Liver (tissue), 9 donors: ENCODE data around the gene CAP1. TPM values are rescaled to one million over a fixed set of nuclear protein-coding genes. Genes with fewer than 3 reads are reported as not detected.

Source experiments
- DNase-seq: peaks from one replicate; pipeline ENCODE4 v3.0.0-alpha.2; 2017; ENCODE audit warnings: low spot score
- H3K27ac ChIP-seq, 2 donors: one replicate each; pipeline ENCODE4 v1.7.0; 2013; ENCODE audit warnings: inconsistent platforms in 2 of 2, low read length in 2 of 2, control low read depth in 1 of 2, low read depth in 1 of 2, mild to moderate bottlenecking in 1 of 2
- H3K27me3 ChIP-seq, 4 donors: one replicate each; pipeline versions ENCODE4 v1.6.1 to v1.7.0; 2013; ENCODE audit warnings: low read length in 3 of 4, inconsistent platforms in 1 of 4, mild to moderate bottlenecking in 1 of 4, moderate library complexity in 1 of 4; ENCODE audit not compliant: control insufficient read depth in 4 of 4, insufficient read depth in 4 of 4
- H3K36me3 ChIP-seq, 4 donors: one replicate each; pipeline versions ENCODE4 v1.6.1 to v1.7.0; 2013; ENCODE audit warnings: low read length in 3 of 4, mild to moderate bottlenecking in 3 of 4, low read depth in 1 of 4, moderate library complexity in 1 of 4; ENCODE audit not compliant: control insufficient read depth in 4 of 4, insufficient read depth in 3 of 4
- H3K4me1 ChIP-seq, 4 donors: one replicate each; pipeline versions ENCODE4 v1.6.1 to v1.7.0; 2013; ENCODE audit warnings: low read length in 3 of 4, mild to moderate bottlenecking in 3 of 4, moderate library complexity in 1 of 4; ENCODE audit not compliant: control insufficient read depth in 4 of 4, insufficient read depth in 4 of 4
- H3K4me3 ChIP-seq, 3 donors: one replicate each; pipeline versions ENCODE4 v1.6.1 to v1.7.0; 2013; ENCODE audit warnings: low read length in 3 of 3, control low read depth in 1 of 3, low read depth in 1 of 3, mild to moderate bottlenecking in 1 of 3
- H3K9ac ChIP-seq, 2 donors: one replicate each; pipeline ENCODE4 v1.7.0; 2013; ENCODE audit warnings: low read length in 2 of 2, mild to moderate bottlenecking in 2 of 2, moderate library complexity in 2 of 2, control low read depth in 1 of 2, low read depth in 1 of 2
- H3K9me3 ChIP-seq, 4 donors: one replicate each; pipeline versions ENCODE4 v1.6.1 to v1.7.0; 2013; ENCODE audit warnings: low read length in 3 of 4; ENCODE audit not compliant: control insufficient read depth in 4 of 4
- ATF3 ChIP-seq: IDR thresholded peaks from 2 replicates; pipeline ENCODE4 v1.6.1; 2016; ENCODE audit warnings: antibody characterized with exemption
- CTCF ChIP-seq: fragments of 150-350 bp; IDR thresholded peaks from 2 replicates; pipeline ENCODE4 v1.5.1; 2017; ENCODE audit warnings: improper control_type of control experiment, low read depth, low read length; ENCODE audit not compliant: missing input control
- EGR1 ChIP-seq, 2 donors: IDR thresholded peaks; 2 replicates each; pipeline ENCODE4 v1.6.1; 2016 to 2018; ENCODE audit warnings: antibody characterized with exemption in 2 of 2, low read depth in 2 of 2
- FOXA1 ChIP-seq: IDR thresholded peaks from 2 replicates; pipeline ENCODE4 v1.6.1; 2016; ENCODE audit warnings: antibody characterized with exemption
- FOXA2 ChIP-seq: IDR thresholded peaks from 2 replicates; pipeline ENCODE4 v1.6.1; 2016; ENCODE audit warnings: antibody characterized with exemption
- GABPA ChIP-seq, 2 donors: IDR thresholded peaks in 1 of 2; conservative IDR thresholded peaks in 1 of 2; 2 replicates each; pipeline ENCODE4 v1.6.1; 2016; ENCODE audit warnings: antibody characterized with exemption in 2 of 2, mild to moderate bottlenecking in 1 of 2, moderate library complexity in 1 of 2
- HNF4A ChIP-seq, 2 donors: conservative IDR thresholded peaks; 2 replicates each; pipeline ENCODE4 v1.6.1; 2016; ENCODE audit warnings: antibody characterized with exemption in 2 of 2, mild to moderate bottlenecking in 2 of 2
- HNF4G ChIP-seq: IDR thresholded peaks from 2 replicates; pipeline ENCODE4 v1.6.1; 2016; ENCODE audit warnings: antibody characterized with exemption
- JUND ChIP-seq, 2 donors: IDR thresholded peaks; 2 replicates each; pipeline ENCODE4 v1.6.1; 2016; ENCODE audit warnings: antibody characterized with exemption in 2 of 2
- NR2F2 ChIP-seq: IDR thresholded peaks from 2 replicates; pipeline ENCODE4 v1.6.1; 2016; ENCODE audit warnings: antibody characterized with exemption
- RAD21 ChIP-seq, 2 donors: IDR thresholded peaks; 2 replicates each; pipeline ENCODE4 v1.6.1; 2016; ENCODE audit warnings: antibody characterized with exemption in 2 of 2, mild to moderate bottlenecking in 2 of 2
- REST ChIP-seq: IDR thresholded peaks from 2 replicates; pipeline ENCODE4 v1.6.1; 2016; ENCODE audit warnings: antibody characterized with exemption, mild to moderate bottlenecking
- RXRA ChIP-seq, 2 donors: IDR thresholded peaks; 2 replicates each; pipeline ENCODE4 v1.6.1; 2017 to 2018; ENCODE audit warnings: antibody characterized with exemption in 2 of 2, mild to moderate bottlenecking in 1 of 2
- TAF1 ChIP-seq: conservative IDR thresholded peaks from 2 replicates; pipeline ENCODE4 v1.6.1; 2016; ENCODE audit warnings: antibody characterized with exemption, mild to moderate bottlenecking
- WGBS: extraction: QIAGEN DNeasy Blood & Tissue Kit; methylation state at CpG from one replicate; pipeline ENCODE4 v1.1.7; 2013; 5-methylcytosine and 5-hydroxymethylcytosine counted together
- polyA plus RNA-seq, 2 donors: library from polyadenylated mRNA; stranded (reverse) in 1 of 2; unstranded in 1 of 2; fragments of 200-250 nt in 1 of 2; fragments of >200 nt in 1 of 2; fragmentation: Nextera tagmentation in 1 of 2; extraction: Ambion mirVana in 1 of 2; gene quantifications; one replicate each; pipeline versions ENCODE4 v1.2.1 to v1.2.3, GENCODE V29; 2013 to 2015
- total RNA-seq, 2 donors: library from RNA; depleted of rRNA; stranded (reverse); fragments of >200 nt; gene quantifications; one replicate each; pipeline ENCODE4 v1.2.3, GENCODE V29; 2014
- TF ChIP-seq, protein P1 (sequence below): IDR thresholded peaks from 2 replicates; pipeline ENCODE4 v1.6.1; 2016; ENCODE audit warnings: antibody characterized with exemption
- TF ChIP-seq, protein P2 (sequence below): IDR thresholded peaks from 2 replicates; pipeline ENCODE4 v1.6.1; 2016; ENCODE audit warnings: antibody characterized with exemption
- donor health status: healthy.
- donor health status: healthy.
- donor health status: healthy.
- donor health status: healthy.
- donor health status: healthy.

CAP1 gene
- total and polyA plus RNA-seq, 4 donors: 75.5 to 105 (median 84.6) TPM

DNA sequence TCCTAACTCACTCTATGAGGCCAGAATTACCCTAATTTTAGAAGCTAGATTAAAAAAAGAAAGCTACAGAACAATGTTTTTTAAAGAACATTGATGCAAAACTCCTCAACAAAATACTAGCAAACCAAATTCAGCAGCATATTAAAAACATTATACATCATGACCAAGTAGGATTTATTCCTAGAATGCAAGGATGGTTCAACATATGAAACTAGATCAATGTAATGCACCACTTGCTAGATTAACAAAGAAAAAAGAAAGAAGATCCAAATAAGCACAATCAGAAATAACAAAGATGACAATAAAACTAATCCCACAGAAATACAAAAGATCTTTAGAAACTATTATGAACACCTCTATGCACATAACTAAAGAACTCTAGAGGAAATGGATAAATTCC is 69.9 kb downstream of the CAP1 start:
- H3K9ac ChIP-seq: no peak overlapping the region
- no peaks in the 10 kb centered on the region for H3K36me3 ChIP-seq
- H3K4me3 ChIP-seq: no peak overlapping the region
- H3K9me3 ChIP-seq: peaks cover 0 to 6% (median 0%) of the 10 kb centered on the region in 4 donors
- no peaks in the 10 kb centered on the region for H3K4me1 ChIP-seq
- H3K27ac ChIP-seq: no peak overlapping the region
- no peak for DNase-seq
- no peaks in the 10 kb centered on the region for H3K27me3 ChIP-seq
- TF ChIP-seq EGR1 (IDR thresholded peaks at IDR 0.05; ENCODE audit: low read depth in 2 of 2) (no peak), FOXA2 (no peak), RAD21 (IDR thresholded peaks at IDR 0.05) (no peak), FOXA1 (no peak), REST (no peak), NR2F2 (no peak), HNF4G (no peak), TAF1 (no peak), RXRA (IDR thresholded peaks at IDR 0.05) (no peak), HNF4A (conservative IDR thresholded peaks at IDR 0.05) (no peak), ATF3 (no peak), CTCF (no peak)
- TF ChIP-seq, protein P1, sequence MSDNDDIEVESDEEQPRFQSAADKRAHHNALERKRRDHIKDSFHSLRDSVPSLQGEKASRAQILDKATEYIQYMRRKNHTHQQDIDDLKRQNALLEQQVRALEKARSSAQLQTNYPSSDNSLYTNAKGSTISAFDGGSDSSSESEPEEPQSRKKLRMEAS: no peak
- TF ChIP-seq, protein P2, sequence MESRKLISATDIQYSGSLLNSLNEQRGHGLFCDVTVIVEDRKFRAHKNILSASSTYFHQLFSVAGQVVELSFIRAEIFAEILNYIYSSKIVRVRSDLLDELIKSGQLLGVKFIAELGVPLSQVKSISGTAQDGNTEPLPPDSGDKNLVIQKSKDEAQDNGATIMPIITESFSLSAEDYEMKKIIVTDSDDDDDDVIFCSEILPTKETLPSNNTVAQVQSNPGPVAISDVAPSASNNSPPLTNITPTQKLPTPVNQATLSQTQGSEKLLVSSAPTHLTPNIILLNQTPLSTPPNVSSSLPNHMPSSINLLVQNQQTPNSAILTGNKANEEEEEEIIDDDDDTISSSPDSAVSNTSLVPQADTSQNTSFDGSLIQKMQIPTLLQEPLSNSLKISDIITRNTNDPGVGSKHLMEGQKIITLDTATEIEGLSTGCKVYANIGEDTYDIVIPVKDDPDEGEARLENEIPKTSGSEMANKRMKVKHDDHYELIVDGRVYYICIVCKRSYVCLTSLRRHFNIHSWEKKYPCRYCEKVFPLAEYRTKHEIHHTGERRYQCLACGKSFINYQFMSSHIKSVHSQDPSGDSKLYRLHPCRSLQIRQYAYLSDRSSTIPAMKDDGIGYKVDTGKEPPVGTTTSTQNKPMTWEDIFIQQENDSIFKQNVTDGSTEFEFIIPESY: no peak

GRCh38 chr1:40114400-40114799 is 73.9 kb downstream of the CAP1 start:
- Histone ChIP-seq H3K4me3 (no peak overlapping the region), H3K4me1 (no peaks in the 10 kb centered on the region), H3K9me3 (peaks cover 0 to 6% (median 0%) of the 10 kb centered on the region in 4 donors), H3K27me3 (no peaks in the 10 kb centered on the region), H3K9ac (no peak overlapping the region), H3K36me3 (no peaks in the 10 kb centered on the region), H3K27ac (no peak overlapping the region)
- TF ChIP-seq GABPA (IDR thresholded peaks at IDR 0.05 in 1 of 2, conservative IDR thresholded peaks at IDR 0.05 in 1 of 2) (no peak), JUND (IDR thresholded peaks at IDR 0.05) (no peak), CTCF (no peak)
- TF ChIP-seq, protein P1: no peak
- no peak for DNase-seq
- WGBS: 84% methylated on average over 3 of the region's 3 CpGs
